ENCODE measurements around the gene ZNF467.

Gene ZNF467

GRCh38 chr7:149782682-149783345, 9.4 kb upstream of the ZNF467 start:
- no peak overlapping the region for H3K4me2 ChIP-seq (ENCODE audit: insufficient read depth, low read length, poor library complexity, severe bottlenecking)
- peak overlapping the region; percentile 57 for H3K18ac ChIP-seq (ENCODE audit: low read length)
- peak overlapping the region; percentile 60 for H2AK5ac ChIP-seq (ENCODE audit: low read depth, low read length)
- DNase-seq (ENCODE audit: low spot score): no peak
- peak overlapping the region; percentile 39 for H3K14ac ChIP-seq (ENCODE audit: low read length)
- no CpG with 5 or more reads among the region's 18 CpGs for WGBS, 2 donors (ENCODE audit: extremely low coverage in 2 of 2, insufficient read length in 2 of 2, insufficient replicate concordance in 1 of 2)
- no peaks in the 10 kb centered on the region for H3K36me3 ChIP-seq (replicated peaks in 1 of 2; ENCODE audit: control insufficient read depth in 2 of 2, insufficient read depth in 2 of 2, low read length in 2 of 2)
- H2BK120ac ChIP-seq (ENCODE audit: low read depth, low read length): no peak overlapping the region
- no peak overlapping the region for H2BK5ac ChIP-seq (ENCODE audit: low read length)
- H3K23ac ChIP-seq (ENCODE audit: low read depth, low read length, poor library complexity): no peak overlapping the region
- no peak overlapping the region for H3K4me3 ChIP-seq (ENCODE audit: low read length in 2 of 2)
- no peak overlapping the region for H3K27ac ChIP-seq (replicated peaks; ENCODE audit: low read length)
- no peak overlapping the region for H3K9ac ChIP-seq (ENCODE audit: low read depth, low read length, poor library complexity)
- H2AFZ ChIP-seq (ENCODE audit: low read length): no peak overlapping the region
- peaks cover 4 to 23% of the 10 kb centered on the region in 2 donors for H3K4me1 ChIP-seq (ENCODE audit: control insufficient read depth in 2 of 2, insufficient read depth in 1 of 2, low read depth in 1 of 2, low read length in 2 of 2)
- H3K9me3 ChIP-seq (replicated peaks in 1 of 2; ENCODE audit: control insufficient read depth in 2 of 2, insufficient read depth in 1 of 2, low read depth in 1 of 2, low read length in 2 of 2): no peaks in the 10 kb centered on the region
- no peak overlapping the region for H2BK12ac ChIP-seq (ENCODE audit: low read length)
- no peaks in the 10 kb centered on the region for H3K79me1 ChIP-seq (ENCODE audit: low read depth, low read length)
- H3K4ac ChIP-seq (ENCODE audit: low read length): no peak overlapping the region
- peak overlapping the region; percentile 35 for H2BK15ac ChIP-seq (ENCODE audit: low read length)
- peak overlapping the region; percentile 77 for H4K91ac ChIP-seq (ENCODE audit: low read depth, low read length, poor library complexity)
- no peak overlapping the region for H4K8ac ChIP-seq (ENCODE audit: low read depth, low read length)
- peaks cover 0 to 6% (median 0%) of the 10 kb centered on the region in 3 experiments for H3K27me3 ChIP-seq (ENCODE audit: control insufficient read depth in 3 of 3, insufficient read depth in 3 of 3, low read depth in 1 of 3, low read length in 3 of 3)

- H2BK120ac ChIP-seq (ENCODE audit: low read depth, low read length): no peak overlapping the region
- H3K36me3 ChIP-seq (replicated peaks in 1 of 2; ENCODE audit: control insufficient read depth in 2 of 2, insufficient read depth in 2 of 2, low read length in 2 of 2): no peaks in the 10 kb centered on the region
- H2AFZ ChIP-seq (ENCODE audit: low read length): no peak overlapping the region
- DNase-seq (ENCODE audit: low spot score): no peak
- no peak overlapping the region for H3K9ac ChIP-seq (ENCODE audit: low read depth, low read length, poor library complexity)
- WGBS, 2 donors (ENCODE audit: extremely low coverage in 2 of 2, insufficient read length in 2 of 2, insufficient replicate concordance in 1 of 2): no CpG with 5 or more reads among the region's 13 CpGs
- no peak overlapping the region for H3K4ac ChIP-seq (ENCODE audit: low read length)
- no peak overlapping the region for H3K18ac ChIP-seq (ENCODE audit: low read length)
- no peak overlapping the region for H3K4me2 ChIP-seq (ENCODE audit: insufficient read depth, low read length, poor library complexity, severe bottlenecking)
- no peaks in the 10 kb centered on the region for H3K9me3 ChIP-seq (replicated peaks in 1 of 2; ENCODE audit: control insufficient read depth in 2 of 2, insufficient read depth in 1 of 2, low read depth in 1 of 2, low read length in 2 of 2)
- no peaks in the 10 kb centered on the region for H3K79me1 ChIP-seq (ENCODE audit: low read depth, low read length)
- no peak overlapping the region for H2AK5ac ChIP-seq (ENCODE audit: low read depth, low read length)
- H4K91ac ChIP-seq (ENCODE audit: low read depth, low read length, poor library complexity): no peak overlapping the region
- H2BK15ac ChIP-seq (ENCODE audit: low read length): peak overlapping the region; percentile 35
- H3K4me3 ChIP-seq (ENCODE audit: low read length in 2 of 2): no peak overlapping the region
- H2BK12ac ChIP-seq (ENCODE audit: low read length): no peak overlapping the region
- no peak overlapping the region for H3K27ac ChIP-seq (replicated peaks; ENCODE audit: low read length)
- no peak overlapping the region for H2BK5ac ChIP-seq (ENCODE audit: low read length)
- no peak overlapping the region for H3K14ac ChIP-seq (ENCODE audit: low read length)
- peaks cover 4 to 27% of the 10 kb centered on the region in 2 donors for H3K4me1 ChIP-seq (ENCODE audit: control insufficient read depth in 2 of 2, insufficient read depth in 1 of 2, low read depth in 1 of 2, low read length in 2 of 2)
- H3K27me3 ChIP-seq (ENCODE audit: control insufficient read depth in 3 of 3, insufficient read depth in 3 of 3, low read depth in 1 of 3, low read length in 3 of 3): peaks cover 0 to 3% (median 0%) of the 10 kb centered on the region in 3 experiments
- no peak overlapping the region for H4K8ac ChIP-seq (ENCODE audit: low read depth, low read length)
- peak overlapping the region; percentile 8 for H3K23ac ChIP-seq (ENCODE audit: low read depth, low read length, poor library complexity)
Observed at GRCh38 chr7:149781921-149782320, 8.5 kb upstream of the ZNF467 start.

- no peak overlapping the region for H3K4me2 ChIP-seq (ENCODE audit: insufficient read depth, low read length, poor library complexity, severe bottlenecking)
- peaks cover 0 to 2% (median 0%) of the 10 kb centered on the region in 3 experiments for H3K27me3 ChIP-seq (ENCODE audit: control insufficient read depth in 3 of 3, insufficient read depth in 3 of 3, low read depth in 1 of 3, low read length in 3 of 3)
- H3K9ac ChIP-seq (ENCODE audit: low read depth, low read length, poor library complexity): peak overlapping the region; percentile 70
- H2BK15ac ChIP-seq (ENCODE audit: low read length): peak overlapping the region; percentile 44
- H2AK5ac ChIP-seq (ENCODE audit: low read depth, low read length): peak overlapping the region; percentile 86
- H3K4me3 ChIP-seq (ENCODE audit: low read length in 2 of 2): peak overlapping the region in 1 of 2 donors; percentile 27
- H2AFZ ChIP-seq (ENCODE audit: low read length): no peak overlapping the region
- H3K4me1 ChIP-seq (ENCODE audit: control insufficient read depth in 2 of 2, insufficient read depth in 1 of 2, low read depth in 1 of 2, low read length in 2 of 2): peaks cover 4 to 34% of the 10 kb centered on the region in 2 donors
- H2BK120ac ChIP-seq (ENCODE audit: low read depth, low read length): no peak overlapping the region
- H2BK12ac ChIP-seq (ENCODE audit: low read length): no peak overlapping the region
- H3K23ac ChIP-seq (ENCODE audit: low read depth, low read length, poor library complexity): no peak overlapping the region
- H3K4ac ChIP-seq (ENCODE audit: low read length): no peak overlapping the region
- H3K79me1 ChIP-seq (ENCODE audit: low read depth, low read length): no peaks in the 10 kb centered on the region
- H3K9me3 ChIP-seq (replicated peaks in 1 of 2; ENCODE audit: control insufficient read depth in 2 of 2, insufficient read depth in 1 of 2, low read depth in 1 of 2, low read length in 2 of 2): no peaks in the 10 kb centered on the region
- no peak overlapping the region for H4K8ac ChIP-seq (ENCODE audit: low read depth, low read length)
- no peaks in the 10 kb centered on the region for H3K36me3 ChIP-seq (replicated peaks in 1 of 2; ENCODE audit: control insufficient read depth in 2 of 2, insufficient read depth in 2 of 2, low read length in 2 of 2)
- H4K91ac ChIP-seq (ENCODE audit: low read depth, low read length, poor library complexity): no peak overlapping the region
- DNase-seq (ENCODE audit: low spot score): no peak
- H3K27ac ChIP-seq (replicated peaks; ENCODE audit: low read length): no peak overlapping the region
- H2BK5ac ChIP-seq (ENCODE audit: low read length): no peak overlapping the region
- no CpG with 5 or more reads among the region's 16 CpGs for WGBS, 2 donors (ENCODE audit: extremely low coverage in 2 of 2, insufficient read length in 2 of 2, insufficient replicate concordance in 1 of 2)
- no peak overlapping the region for H3K14ac ChIP-seq (ENCODE audit: low read length)
- no peak overlapping the region for H3K18ac ChIP-seq (ENCODE audit: low read length)
Observed at GRCh38 chr7:149780636-149781419, 7.4 kb upstream of the ZNF467 start.

- peak overlapping the region; percentile 31 for H2BK12ac ChIP-seq (ENCODE audit: low read length)
- peaks cover 0 to 4% (median 0%) of the 10 kb centered on the region in 3 experiments for H3K27me3 ChIP-seq (ENCODE audit: control insufficient read depth in 3 of 3, insufficient read depth in 3 of 3, low read depth in 1 of 3, low read length in 3 of 3)
- no peaks in the 10 kb centered on the region for H3K9me3 ChIP-seq (replicated peaks in 1 of 2; ENCODE audit: control insufficient read depth in 2 of 2, insufficient read depth in 1 of 2, low read depth in 1 of 2, low read length in 2 of 2)
- H4K8ac ChIP-seq (ENCODE audit: low read depth, low read length): no peak overlapping the region
- no CpG with 5 or more reads among the region's 17 CpGs for WGBS, 2 donors (ENCODE audit: extremely low coverage in 2 of 2, insufficient read length in 2 of 2, insufficient replicate concordance in 1 of 2)
- H2BK15ac ChIP-seq (ENCODE audit: low read length): peak overlapping the region; percentile 18
- no peak overlapping the region for H3K4ac ChIP-seq (ENCODE audit: low read length)
- no peak overlapping the region for H4K91ac ChIP-seq (ENCODE audit: low read depth, low read length, poor library complexity)
- H3K23ac ChIP-seq (ENCODE audit: low read depth, low read length, poor library complexity): peak overlapping the region; percentile 68
- no peak overlapping the region for H3K4me3 ChIP-seq (ENCODE audit: low read length in 2 of 2)
- peak overlapping the region; percentile 48 for H2BK5ac ChIP-seq (ENCODE audit: low read length)
- H2AK5ac ChIP-seq (ENCODE audit: low read depth, low read length): peak overlapping the region; percentile 73
- no peaks in the 10 kb centered on the region for H3K36me3 ChIP-seq (replicated peaks in 1 of 2; ENCODE audit: control insufficient read depth in 2 of 2, insufficient read depth in 2 of 2, low read length in 2 of 2)
- H3K9ac ChIP-seq (ENCODE audit: low read depth, low read length, poor library complexity): peak overlapping the region; percentile 84
- DNase-seq (ENCODE audit: low spot score): no peak
- no peak overlapping the region for H3K4me2 ChIP-seq (ENCODE audit: insufficient read depth, low read length, poor library complexity, severe bottlenecking)
- peaks cover 4 to 42% of the 10 kb centered on the region in 2 donors for H3K4me1 ChIP-seq (ENCODE audit: control insufficient read depth in 2 of 2, insufficient read depth in 1 of 2, low read depth in 1 of 2, low read length in 2 of 2)
- no peak overlapping the region for H2BK120ac ChIP-seq (ENCODE audit: low read depth, low read length)
- no peak overlapping the region for H3K14ac ChIP-seq (ENCODE audit: low read length)
- no peaks in the 10 kb centered on the region for H3K79me1 ChIP-seq (ENCODE audit: low read depth, low read length)
- no peak overlapping the region for H3K27ac ChIP-seq (replicated peaks; ENCODE audit: low read length)
- H3K18ac ChIP-seq (ENCODE audit: low read length): peak overlapping the region; percentile 74
- H2AFZ ChIP-seq (ENCODE audit: low read length): no peak overlapping the region
Observed at GRCh38 chr7:149780056-149780455, 6.7 kb upstream of the ZNF467 start.
